ENCODE measurements around the gene DUOX1.
"Not testable (repeated sequence)": the region's sequence is repeated elsewhere in the genome, so short reads cannot be mapped to it uniquely, and the experiment has no call there.

DUOX1 gene

DNA sequence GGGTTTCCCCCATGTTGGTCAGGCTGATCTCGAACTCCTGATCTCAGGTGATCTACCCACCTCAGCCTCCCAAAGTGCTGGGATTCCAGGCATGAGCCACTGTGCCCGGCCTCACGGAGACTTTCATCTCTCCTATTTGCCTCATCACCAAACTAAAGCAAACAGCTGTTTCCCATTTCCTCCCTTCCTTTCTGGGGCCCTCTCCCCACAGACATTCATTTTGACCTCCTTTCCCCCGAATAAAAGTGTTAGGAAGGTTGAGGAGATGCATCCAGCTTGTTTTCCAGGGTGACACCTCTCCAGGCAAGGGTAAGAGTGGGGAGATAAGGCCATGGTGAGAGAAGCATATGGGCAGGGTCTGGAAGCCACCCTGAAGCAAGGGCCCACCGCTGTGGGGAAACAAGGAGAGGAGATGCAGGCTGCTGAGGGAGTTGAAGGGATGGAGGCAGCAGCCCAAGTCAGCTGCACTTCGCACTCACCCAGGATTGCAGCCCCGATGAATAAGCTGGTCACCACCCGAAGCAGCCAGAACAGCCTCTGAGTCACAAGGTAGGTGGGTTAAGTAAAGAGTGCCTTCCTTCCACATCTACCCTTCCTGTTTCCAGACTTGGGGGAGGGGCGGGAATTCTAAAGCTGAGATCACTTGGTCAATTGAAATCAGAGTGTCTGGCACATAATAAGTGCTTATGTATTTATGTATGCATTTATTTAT lies 7.9 kb upstream of the DUOX1 start:
- DNase-seq (no peak), ATAC-seq (no peak)

GRCh38 chr15:45122719-45123118 lies 7.1 kb upstream of the DUOX1 start:
- ATAC-seq = no peak
- DNase-seq = no peak

GRCh38 chr15:45123397-45123796 lies 6.4 kb upstream of the DUOX1 start:
- no peak for ATAC-seq
- DNase-seq = no peak

DNA sequence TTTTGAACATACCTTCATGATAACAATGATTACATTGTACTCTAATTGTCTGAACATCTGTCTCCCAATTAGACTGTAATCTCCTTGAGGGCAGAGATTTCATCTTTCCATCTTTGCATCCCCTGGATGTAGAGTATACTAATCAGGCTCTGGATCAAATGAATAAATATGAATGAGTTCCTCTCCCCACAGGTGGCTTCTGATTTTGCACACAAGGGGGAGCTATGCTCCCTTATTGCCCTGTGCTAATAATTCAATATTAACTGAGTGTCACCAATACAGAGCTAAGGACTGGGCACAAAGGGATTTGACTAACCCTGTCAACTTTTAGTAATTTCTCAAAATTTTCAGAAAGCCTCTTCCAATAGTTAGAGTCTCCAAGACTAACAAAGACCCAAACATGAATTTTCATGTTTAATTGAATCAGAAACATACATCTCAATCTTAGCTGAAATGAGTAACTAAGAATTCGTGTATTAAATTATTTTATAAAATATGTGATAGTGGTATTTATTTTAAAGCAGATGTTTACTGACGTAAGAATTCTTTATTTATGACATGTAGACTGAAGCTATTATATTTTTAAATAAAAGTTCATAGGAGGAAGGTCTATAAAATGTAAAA lies 3.1 kb upstream of the DUOX1 start:
- ATAC-seq (no peak), DNase-seq (no peak)

- no peak for ATAC-seq
- DNase-seq = no peak
Observed at GRCh38 chr15:45128971-45129639, 689 bp upstream of the DUOX1 start.

GRCh38 chr15:45130291-45131000 lies 652 bp downstream of the DUOX1 start:
- no peak for ATAC-seq
- DNase-seq = no peak

- ATAC-seq (no peak), DNase-seq (no peak)
Observed at GRCh38 chr15:45131510-45131909, 1.7 kb downstream of the DUOX1 start.

DNA sequence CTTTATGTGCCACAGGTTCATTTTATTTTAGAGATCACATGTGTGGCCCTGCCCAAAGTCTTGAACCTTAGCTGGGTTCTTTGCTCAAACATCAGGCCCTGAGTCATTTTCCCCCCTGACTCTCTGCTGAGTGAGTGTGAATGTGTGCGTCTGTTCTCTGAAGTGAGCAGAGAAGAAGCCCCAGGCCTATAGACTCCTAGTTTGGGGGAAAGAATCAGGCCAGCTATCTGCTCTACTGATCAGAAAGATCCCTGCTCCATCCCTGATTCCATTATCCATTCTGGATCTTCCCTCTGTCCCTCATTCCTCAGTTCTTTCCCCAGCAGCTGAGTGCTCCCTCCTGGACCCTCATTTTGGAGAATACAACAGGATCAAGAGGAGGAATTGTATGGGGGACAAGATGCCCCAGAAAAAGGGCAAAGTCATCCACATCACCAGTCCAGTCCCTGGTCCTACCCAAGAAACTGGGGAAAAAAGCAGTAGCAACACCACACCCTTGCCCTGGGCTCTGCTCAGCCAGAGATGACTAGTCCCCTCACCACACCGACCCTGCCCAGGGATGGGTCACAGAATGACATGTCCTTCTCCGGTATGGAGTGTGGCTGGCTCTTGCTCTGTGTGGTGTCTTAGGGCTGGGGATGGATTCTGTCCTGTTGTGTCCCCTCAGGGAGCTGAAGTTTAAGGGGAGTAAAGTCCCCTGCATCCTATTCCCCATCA lies 3.2 kb downstream of the DUOX1 start:
- DNase-seq (no peak), ATAC-seq (no peak)

DNA sequence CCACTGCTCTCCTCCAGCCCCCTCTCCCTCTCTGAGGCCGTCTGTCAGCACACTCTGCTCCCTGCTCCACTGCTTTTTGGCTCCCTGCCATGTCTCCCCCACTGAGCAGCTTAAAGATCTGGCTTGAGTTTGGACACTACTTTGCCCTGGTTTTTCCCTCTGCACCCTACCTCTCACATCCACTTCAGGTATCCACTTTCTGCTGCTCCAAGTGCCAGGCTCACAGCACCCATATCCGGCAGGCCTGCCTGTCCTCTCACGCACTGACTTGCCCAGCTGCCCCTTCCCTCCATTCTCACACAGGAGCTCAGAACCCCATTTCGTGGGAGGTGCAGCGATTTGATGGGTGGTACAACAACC lies 3.7 kb downstream of the DUOX1 start:
- DNase-seq (no peak), ATAC-seq (no peak)

- DNase-seq (no peak), ATAC-seq (no peak)
Observed at GRCh38 chr15:45134046-45134445, 4.3 kb downstream of the DUOX1 start.

DNA sequence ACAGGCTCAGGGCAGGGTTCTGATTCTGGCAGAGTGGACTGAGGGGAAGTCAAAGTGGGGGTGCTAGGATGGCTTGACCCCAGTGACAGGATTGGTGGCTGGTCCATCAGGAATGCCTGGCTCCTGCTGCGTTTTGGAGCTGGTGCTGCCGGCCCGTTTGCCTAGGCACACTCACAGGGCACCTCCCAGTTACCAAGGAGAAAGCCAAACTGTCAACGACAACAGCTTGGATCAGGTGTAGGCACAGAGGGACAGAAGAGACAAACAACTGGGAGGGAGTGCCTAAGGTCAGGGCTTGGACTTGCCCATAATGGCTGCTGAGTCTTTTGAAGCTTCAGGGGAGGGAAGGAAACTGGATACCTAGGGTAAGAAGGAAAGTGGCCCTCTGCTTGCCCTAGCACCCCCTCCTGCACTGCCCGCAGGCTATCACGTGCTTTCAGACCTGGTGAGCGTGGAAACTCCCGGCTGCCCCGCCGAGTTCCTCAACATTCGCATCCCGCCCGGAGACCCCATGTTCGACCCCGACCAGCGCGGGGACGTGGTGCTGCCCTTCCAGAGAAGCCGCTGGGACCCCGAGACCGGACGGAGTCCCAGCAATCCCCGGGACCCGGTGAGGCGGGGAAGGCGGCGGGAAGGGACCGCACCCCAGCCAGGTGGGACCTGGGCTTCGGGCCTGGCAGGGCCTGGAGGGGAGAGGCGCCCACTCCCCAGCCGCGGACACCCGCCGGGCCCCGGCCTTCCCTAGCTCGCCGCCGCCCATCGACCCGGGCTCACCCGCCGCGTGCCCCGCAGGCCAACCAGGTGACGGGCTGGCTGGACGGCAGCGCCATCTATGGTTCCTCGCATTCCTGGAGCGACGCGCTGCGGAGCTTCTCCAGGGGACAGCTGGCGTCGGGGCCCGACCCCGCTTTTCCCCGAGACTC lies 5.1 kb downstream of the DUOX1 start:
- no peak for DNase-seq
- ATAC-seq = peak; percentile 48

DNA sequence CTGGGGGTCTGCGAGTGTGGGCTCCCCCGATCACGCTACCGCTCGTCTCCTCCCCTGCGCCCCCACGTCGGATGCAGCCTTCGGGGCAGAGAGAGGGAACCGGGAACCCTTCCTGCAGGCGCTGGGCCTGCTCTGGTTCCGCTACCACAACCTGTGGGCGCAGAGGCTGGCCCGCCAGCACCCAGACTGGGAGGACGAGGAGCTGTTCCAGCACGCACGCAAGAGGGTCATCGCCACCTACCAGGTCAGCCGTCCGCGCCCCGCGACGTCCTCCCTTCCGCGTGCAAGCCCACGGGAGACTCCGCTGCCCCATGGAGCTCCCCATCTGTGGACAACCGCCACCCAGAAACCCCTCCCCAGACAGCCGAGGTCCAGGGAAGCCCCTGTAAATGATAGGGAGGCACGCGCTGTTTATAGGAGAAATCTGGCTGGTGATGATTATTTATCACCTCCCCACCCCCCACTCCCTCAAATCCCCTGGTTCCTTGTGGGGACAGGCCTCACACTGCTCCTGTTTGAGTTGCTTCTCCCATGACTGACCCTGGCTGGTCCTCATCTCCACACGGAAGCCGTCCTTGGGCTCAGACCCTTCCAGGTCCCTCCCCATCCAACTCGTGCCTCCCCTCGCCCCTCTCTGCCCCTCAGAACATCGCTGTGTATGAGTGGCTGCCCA lies 6.0 kb downstream of the DUOX1 start:
- not testable (repeated sequence) for DNase-seq, ATAC-seq

DNA sequence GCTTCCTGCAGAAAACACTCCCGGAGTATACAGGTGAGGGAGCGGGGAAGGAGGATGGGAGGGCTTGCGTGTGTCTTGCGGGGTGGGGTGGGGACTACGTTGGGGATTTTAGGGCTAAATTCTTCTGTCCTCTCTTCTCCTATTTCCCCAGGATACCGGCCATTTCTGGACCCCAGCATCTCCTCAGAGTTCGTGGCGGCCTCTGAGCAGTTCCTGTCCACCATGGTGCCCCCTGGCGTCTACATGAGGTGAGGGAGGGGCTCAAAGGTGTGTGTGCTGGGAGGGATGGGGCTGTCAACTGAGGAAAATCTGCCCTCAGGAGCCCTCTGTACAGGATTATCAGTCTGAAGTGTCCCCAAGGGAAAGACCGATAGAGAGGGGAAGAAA lies 6.6 kb downstream of the DUOX1 start:
- DNase-seq (no peak), ATAC-seq (no peak)

DNA sequence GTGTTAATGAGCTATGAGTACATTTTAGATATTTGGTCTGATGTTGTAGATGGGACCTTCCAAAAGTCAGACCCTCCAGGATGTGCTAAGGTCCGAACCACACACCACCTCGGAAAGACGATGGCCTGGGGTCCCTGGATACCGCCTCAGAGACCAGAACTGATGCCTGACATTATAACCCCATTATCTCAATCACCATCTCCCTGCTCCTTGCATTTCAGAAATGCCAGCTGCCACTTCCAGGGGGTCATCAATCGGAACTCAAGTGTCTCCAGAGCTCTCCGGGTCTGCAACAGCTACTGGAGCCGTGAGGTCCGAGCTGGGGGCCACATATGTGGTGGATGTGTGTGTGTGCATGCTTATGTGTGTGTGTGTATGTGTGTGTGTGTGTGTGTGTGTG lies 7.9 kb downstream of the DUOX1 start:
- DNase-seq = no peak
- ATAC-seq = no peak

DNA sequence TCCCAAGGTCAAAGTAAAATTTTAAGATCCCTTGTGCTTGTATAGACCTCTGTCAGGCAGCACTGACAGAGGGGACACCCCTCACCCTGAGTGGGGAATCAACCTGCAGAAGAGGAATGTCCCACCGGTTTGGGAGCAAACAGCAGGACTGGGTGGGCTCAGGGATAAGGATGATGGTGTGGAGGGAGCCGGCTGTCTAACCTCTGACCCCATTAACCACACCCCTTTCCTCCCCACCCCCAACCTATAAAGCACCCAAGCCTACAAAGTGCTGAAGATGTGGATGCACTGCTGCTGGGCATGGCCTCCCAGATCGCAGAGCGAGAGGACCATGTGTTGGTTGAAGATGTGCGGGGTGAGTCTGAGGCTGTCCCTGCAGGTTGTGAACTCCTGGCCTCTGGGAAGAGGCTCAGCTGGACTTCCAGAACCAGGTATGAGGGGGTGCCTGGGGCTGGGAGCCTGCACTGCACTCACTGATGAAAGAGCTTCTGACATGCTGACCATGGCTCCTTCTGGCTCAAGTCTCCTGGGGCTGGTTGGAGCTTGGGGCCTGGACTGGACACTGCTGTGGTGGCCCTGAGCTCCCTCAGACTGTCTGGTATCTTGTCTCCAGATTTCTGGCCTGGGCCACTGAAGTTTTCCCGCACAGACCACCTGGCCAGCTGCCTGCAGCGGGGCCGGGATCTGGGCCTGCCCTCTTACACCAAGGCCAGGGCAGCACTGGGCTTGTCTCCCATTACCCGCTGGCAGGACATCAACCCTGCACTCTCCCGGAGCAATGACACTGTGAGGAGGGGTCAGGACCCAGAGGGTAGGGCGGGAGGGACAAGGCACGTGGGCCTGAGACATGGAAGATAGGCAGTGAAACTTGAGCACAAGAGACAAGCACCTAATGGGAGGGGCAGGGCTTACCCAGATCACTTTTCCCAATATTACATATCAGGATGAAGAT lies 9.3 kb downstream of the DUOX1 start:
- ATAC-seq (no peak), DNase-seq (no peak)

DNA sequence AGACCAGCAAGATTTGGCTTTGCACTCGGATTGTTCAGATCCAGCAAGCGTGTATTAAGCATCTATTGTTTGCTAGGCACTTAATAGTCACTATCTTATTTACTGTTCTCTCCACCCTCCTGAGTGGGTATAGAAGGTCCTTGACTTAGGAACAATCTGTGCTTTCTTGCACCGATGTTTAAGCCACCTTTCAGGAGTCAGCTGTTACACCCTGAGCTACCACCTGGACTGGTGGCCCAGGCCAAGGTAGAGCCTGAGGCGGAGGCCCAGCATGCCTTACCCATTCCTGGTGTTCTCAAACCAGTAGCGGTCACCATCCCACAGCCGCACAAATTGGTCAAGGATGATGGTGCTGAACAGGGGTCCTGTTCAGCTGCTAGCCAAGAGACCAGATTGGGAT lies 10.0 kb downstream of the DUOX1 start:
- no peak for DNase-seq
- ATAC-seq = no peak

DNA sequence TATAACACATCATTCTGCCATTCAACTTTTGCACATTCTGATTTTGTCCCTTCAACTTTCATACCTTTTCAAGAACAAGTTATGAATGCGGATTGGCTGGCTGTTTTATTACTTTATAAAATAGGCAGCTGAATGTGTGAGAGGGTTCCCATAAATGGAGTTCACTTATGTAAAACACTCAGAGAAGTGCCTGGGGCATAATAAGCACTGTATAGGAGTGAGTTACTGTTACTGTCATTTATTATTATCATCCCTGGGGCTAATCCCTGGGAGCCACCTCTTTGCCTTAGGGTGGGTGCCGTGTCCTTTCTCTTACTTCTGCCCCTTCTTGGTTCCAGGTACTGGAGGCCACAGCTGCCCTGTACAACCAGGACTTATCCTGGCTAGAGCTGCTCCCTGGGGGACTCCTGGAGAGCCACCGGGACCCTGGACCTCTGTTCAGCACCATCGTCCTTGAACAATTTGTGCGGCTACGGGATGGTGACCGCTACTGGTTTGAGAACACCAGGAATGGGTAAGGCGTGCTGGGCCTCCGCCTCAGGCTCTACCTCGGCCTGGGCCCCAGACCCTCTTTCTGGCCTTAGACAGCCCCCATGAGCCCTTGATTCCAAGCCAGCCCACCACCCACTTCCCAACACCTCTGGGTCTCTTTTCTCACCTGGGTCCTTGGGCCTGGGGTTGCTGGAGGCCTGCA lies 10.9 kb downstream of the DUOX1 start:
- ATAC-seq = no peak
- DNase-seq = no peak

- ATAC-seq = no peak
Observed at GRCh38 chr15:45141386-45141785, 11.6 kb downstream of the DUOX1 start.

GRCh38 chr15:45143056-45143455 lies 13.3 kb downstream of the DUOX1 start:
- ATAC-seq = no peak
- DNase-seq = no peak

More at GRCh38 chr15:45141386-45141785, 11.6 kb downstream of the DUOX1 start:
- no peak for DNase-seq
